ENCODE measurements around the gene GOLGA8H. TPM values are rescaled to one million over a fixed set of nuclear protein-coding genes. Genes with fewer than 3 reads are reported as not detected.
"Not testable (repeated sequence)": the region's sequence is repeated elsewhere in the genome, so short reads cannot be mapped to it uniquely, and the experiment has no call there.

The GOLGA8H gene
- 1 to 10 TPM in 3 of 4 donors, under 1 TPM in 1; 0.79 to 3.1 (median 2.3) TPM for total RNA-seq

- DNase-seq; intact Hi-C loops (cut with DNase I); H3K4me3 ChIP-seq (replicated peaks in 1 of 3); H3K4me1 ChIP-seq; H3K9me3 ChIP-seq; H3K27me3 ChIP-seq; H3K27ac ChIP-seq; H3K36me3 ChIP-seq: not testable (repeated sequence)
- 93 to 100% methylated on average over 3 to 8 of the region's 8 CpGs for WGBS, 2 donors
Observed at GRCh38 chr15:30603796-30604195, at the start of gene GOLGA8H. TSS of gene GOLGA8H (plus strand) at chr15:30604028. CDS start at chr15:30604126, 98 bp downstream.

GRCh38 chr15:30566949-30567348 is 36.9 kb upstream of the GOLGA8H start:
- TF ChIP-seq CTCF (IDR thresholded peaks at IDR 0.05), result peak in 3 of 6 experiments; percentile 21 to 59 (median 58)
- no CpG with 5 or more reads among the region's 6 CpGs for WGBS, 2 donors
- H3K4me1 ChIP-seq; H3K9me3 ChIP-seq; H3K4me3 ChIP-seq (replicated peaks in 1 of 3); H3K27me3 ChIP-seq; H3K36me3 ChIP-seq; H3K27ac ChIP-seq; intact Hi-C loops (cut with DNase I): not testable (repeated sequence)
- peak; percentile 5 to 16 for DNase-seq

GRCh38 chr15:30573012-30573491 is 30.8 kb upstream of the GOLGA8H start:
- H3K4me1 ChIP-seq; intact Hi-C loops (cut with DNase I); H3K27me3 ChIP-seq; H3K4me3 ChIP-seq (replicated peaks in 1 of 3); DNase-seq; H3K27ac ChIP-seq; H3K9me3 ChIP-seq; H3K36me3 ChIP-seq: not testable (repeated sequence)
- no CpG with 5 or more reads among the region's 38 CpGs for WGBS, 2 donors

- H3K9me3 ChIP-seq; H3K4me1 ChIP-seq; DNase-seq; H3K36me3 ChIP-seq; H3K27me3 ChIP-seq; H3K4me3 ChIP-seq (replicated peaks in 1 of 3); H3K27ac ChIP-seq; intact Hi-C loops (cut with DNase I): not testable (repeated sequence)
- no CpG with 5 or more reads among the region's 6 CpGs for WGBS, 2 donors
Observed at GRCh38 chr15:30579394-30579970, 24.3 kb upstream of the GOLGA8H start.

- DNase-seq; intact Hi-C loops (cut with DNase I); H3K36me3 ChIP-seq; H3K4me1 ChIP-seq; H3K4me3 ChIP-seq (replicated peaks in 1 of 3); H3K27me3 ChIP-seq; H3K27ac ChIP-seq; H3K9me3 ChIP-seq: not testable (repeated sequence)
- no CpG with 5 or more reads among the region's 4 CpGs for WGBS, 2 donors
Observed at GRCh38 chr15:30580716-30581115, 23.1 kb upstream of the GOLGA8H start.

GRCh38 chr15:30598953-30599352 is 4.9 kb upstream of the GOLGA8H start:
- H3K9me3 ChIP-seq; H3K36me3 ChIP-seq; H3K27me3 ChIP-seq; H3K27ac ChIP-seq; DNase-seq; H3K4me3 ChIP-seq (replicated peaks in 1 of 3); H3K4me1 ChIP-seq; intact Hi-C loops (cut with DNase I): not testable (repeated sequence)
- peak in 3 of 6 experiments; percentile 19 to 55 (median 20) for TF ChIP-seq CTCF (IDR thresholded peaks at IDR 0.05)
- WGBS, 2 donors, result 17 to 20% methylated on average over 2 of the region's 2 CpGs

- H3K36me3 ChIP-seq; DNase-seq; intact Hi-C loops (cut with DNase I); H3K4me1 ChIP-seq; H3K27ac ChIP-seq; H3K27me3 ChIP-seq; H3K9me3 ChIP-seq; H3K4me3 ChIP-seq (replicated peaks in 1 of 3): not testable (repeated sequence)
- no CpG with 5 or more reads among the region's 6 CpGs for WGBS, 2 donors
Observed at GRCh38 chr15:30612271-30612670, 8.4 kb downstream of the GOLGA8H start.

GRCh38 chr15:30621342-30621741 is 17.5 kb downstream of the GOLGA8H start:
- H3K9me3 ChIP-seq; H3K27me3 ChIP-seq; H3K4me1 ChIP-seq; H3K4me3 ChIP-seq (replicated peaks in 1 of 3); H3K36me3 ChIP-seq; intact Hi-C loops (cut with DNase I); DNase-seq; H3K27ac ChIP-seq: not testable (repeated sequence)
- TF ChIP-seq CTCF (IDR thresholded peaks at IDR 0.05), result peak in 1 of 6 experiments; percentile 17
- WGBS, 2 donors, result 25% methylated on average over 1 of the region's 3 CpGs; no CpG with 5 or more reads in 1 of the 2 donors

Measured in thyroid gland (tissue), 4 donors.